ENCODE measurements around the gene DMBT1.

DMBT1 gene

GRCh38 chr10:122648599-122649428 is 88.3 kb downstream of the DMBT1 start:
- DNase-seq, result peak; percentile 47

DNA sequence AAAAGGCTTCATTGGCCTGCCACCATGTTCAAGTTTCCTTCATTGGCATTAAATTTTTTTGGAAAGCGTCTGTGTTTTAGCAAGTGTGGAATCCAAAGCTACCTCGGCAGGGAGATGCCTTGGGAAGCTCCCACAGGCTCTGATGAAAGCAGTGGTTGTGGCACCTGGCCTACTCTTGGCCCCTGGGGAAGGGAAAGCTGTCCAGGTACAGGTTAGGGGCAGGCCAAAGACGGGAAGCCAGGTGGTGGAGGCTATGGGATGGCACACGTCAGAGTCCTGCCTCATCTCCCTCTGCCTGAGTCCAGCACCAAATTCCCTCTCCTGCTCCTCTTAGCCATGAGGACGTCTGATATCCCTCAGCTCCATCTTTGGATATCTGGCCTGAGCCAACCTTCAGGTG is 89.3 kb downstream of the DMBT1 start:
- DNase-seq, result no peak

GRCh38 chr10:122650331-122650730 is 89.8 kb downstream of the DMBT1 start:
- no peak for DNase-seq

- no peak for DNase-seq
These were observed 95.2 kb downstream of the DMBT1 start for GRCh38 chr10:122655524-122656307.

DNA sequence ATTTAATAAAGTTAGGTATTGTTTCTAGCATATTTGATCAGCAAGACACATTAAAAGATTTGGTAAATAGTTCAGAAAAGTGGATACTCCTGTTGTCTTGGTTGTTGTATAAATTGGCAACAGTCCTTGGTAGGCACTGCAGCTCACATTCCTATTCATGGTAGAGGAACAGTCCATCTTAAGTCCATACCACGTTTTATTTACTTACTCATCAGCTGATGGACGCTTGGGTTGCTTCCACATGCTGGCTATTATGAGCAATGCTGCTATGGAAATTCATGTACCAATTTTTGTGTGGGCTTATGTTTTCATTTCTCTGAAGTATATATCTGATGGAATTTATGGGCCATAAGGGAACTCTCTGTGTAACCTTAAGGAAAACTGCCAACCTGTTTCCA is 95.8 kb downstream of the DMBT1 start:
- DNase-seq, result no peak

- no peak for DNase-seq
These were observed 96.2 kb downstream of the DMBT1 start for GRCh38 chr10:122656741-122657140.

DNA sequence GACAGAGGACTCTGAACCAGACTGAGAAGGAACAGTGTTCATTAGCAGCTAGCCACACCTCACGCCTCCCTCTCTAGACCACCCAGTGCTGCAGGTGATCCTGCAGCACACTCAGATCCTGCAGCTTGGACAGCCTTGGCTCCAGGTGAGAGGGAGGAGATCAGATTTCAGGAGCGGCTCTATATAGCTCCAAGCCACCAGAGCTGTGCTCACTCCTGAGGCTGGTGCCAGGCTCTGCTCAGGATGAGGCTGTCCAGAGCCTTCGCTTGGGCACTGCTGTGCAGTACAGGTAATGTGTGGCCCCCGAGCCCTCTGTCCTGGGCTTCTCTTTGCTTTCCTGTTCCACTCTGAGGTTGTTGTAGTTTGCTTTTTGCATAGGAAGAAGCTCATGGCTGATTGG is 96.7 kb downstream of the DMBT1 start:
- no peak for DNase-seq

DNA sequence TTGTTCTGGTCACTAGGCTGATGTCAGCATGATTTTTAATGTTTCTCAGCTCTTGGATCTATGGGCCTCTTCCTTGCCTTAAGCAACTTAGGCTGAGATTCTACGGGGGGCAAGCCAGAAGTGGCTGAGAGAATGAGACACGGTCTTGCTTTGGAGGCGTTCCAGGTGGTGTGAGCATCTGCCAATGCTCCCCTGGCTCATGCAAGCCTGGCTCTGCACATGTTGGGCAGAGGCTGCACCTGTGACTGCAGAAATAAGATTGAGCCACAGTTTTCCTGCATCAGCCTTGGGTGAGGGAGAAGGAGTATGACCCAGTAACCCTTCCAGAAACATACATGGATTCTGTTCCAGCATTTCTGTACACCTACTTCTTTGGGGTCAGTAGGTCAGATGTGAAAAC is 97.2 kb downstream of the DMBT1 start:
- no peak for DNase-seq

DNA sequence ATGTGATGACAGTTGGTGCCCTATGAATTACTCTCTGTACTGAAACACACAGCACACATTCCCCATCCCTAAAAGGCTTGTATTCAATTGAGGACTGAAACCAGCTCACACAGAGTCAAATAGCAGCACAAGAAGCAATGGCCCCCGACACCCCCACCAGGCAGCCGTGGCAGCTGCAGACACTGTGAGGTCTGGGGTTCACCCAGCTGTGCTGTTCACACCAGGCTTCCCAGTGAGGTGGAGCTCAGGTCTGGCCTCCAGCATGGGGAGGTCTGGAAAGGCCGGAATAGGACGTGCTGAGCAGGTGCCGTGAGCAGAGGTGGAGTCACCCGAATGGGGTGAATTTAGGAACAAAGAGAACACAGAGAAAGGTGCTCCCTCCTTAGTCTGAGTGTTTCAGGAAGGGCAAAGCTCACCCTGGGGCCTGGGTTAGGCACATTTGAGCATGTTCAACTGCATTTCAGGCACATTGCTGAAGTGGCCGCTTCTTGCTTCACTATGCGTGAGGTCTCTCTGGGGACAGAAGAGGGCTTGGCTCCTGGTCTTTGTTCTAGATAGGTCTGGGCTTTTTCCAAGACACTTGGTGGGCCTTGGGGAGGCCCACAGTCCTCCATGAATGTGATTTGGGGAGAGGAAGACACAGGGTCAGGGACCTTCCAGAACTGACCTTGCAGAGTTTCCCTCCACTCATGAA is 97.9 kb downstream of the DMBT1 start:
- DNase-seq, result no peak

DNA sequence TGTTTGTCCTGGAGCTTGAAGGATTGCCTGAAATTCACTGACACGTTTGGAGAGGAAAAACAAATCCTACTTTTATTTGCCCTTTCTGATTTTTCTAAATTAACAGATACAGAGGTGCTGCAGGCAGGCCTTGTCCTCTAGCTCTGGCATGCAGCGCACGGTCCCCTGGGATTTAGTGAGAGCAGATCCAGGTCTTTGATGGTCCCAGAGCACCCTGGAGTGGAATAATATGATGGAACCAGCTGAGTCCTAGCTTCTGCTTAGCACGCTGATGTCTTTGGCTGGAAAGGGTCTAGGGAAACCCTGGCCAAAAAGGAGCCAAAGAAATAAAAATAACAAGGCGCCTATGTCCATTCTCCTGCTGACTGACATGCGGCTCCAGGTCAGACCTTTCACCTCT is 98.6 kb downstream of the DMBT1 start:
- DNase-seq, result no peak

- no peak for DNase-seq
These were observed 99.1 kb downstream of the DMBT1 start for GRCh38 chr10:122659651-122660050.

DNA sequence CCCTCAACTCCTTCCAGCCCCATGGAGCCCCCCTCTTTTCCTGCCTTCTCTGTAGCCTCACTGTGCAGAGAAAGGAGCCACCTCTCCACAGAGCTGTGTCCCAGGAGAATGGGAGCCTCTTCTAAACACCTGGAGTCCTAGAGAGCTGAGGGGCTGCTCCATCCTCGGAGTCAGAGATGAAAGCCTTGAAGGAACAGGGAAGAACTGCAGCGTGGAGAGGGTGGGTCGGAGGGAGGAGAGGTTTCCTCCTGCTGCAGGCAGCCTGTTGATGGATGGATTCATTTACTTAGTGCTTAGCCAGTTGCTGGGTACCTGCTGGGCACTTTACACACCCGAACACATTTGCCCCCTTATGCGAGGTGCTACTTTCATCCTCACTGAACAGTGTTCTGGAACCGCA is 100.1 kb downstream of the DMBT1 start:
- DNase-seq, result no peak

- DNase-seq, result no peak
These were observed 101.7 kb downstream of the DMBT1 start for GRCh38 chr10:122662231-122662630.

DNA sequence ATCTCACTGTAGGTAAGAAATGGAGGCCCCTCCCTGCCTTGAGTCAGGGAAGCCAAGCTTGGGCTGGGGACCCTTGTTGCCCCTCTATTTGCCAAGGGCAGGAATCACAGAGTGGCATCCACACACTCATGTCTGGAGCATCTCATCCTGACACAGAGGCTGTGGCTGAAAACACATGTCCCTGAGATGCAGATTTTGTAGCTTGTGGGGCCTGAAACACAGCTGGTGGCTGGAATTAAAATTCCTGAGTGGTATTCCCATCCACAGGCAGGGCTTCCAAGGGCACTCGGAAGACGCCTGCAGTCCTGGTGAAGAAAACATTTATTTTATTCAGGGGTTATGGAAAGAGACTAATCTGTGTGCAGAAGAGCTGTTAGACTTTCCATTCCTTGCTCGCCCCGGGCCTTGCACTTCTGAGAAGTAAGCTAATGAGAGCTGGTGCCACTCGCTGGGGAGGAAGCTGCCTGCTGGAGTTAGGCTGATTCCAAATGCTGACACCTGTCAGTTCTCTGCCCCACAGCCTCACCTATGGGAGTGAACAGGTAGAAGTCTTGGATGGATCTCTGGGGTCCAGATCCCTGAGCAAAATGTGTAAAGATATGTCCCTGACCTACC is 103.1 kb downstream of the DMBT1 start:
- DNase-seq, result no peak

GRCh38 chr10:122664501-122664900 is 103.9 kb downstream of the DMBT1 start:
- no peak for DNase-seq

GRCh38 chr10:122665329-122665860 is 104.8 kb downstream of the DMBT1 start:
- DNase-seq, result no peak

DNA sequence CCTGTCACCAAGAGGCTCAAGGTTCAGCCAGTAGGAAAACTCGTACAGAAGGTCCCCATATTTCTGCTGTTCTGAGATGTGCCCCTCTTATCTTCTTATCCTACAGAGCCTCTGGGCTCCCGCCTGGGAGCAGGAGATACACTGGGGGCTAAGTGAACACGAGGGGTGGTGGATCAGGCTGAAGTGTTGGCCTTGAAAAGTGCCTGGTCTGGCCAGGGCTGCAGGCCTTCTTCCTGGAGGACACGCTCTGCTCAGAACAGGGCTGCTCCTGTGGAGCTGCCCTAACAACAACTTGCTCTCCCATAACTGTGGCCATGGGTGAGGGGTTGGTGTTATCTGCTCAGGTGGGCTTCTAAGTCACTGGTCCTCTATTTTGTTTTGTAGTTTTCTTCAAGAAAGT is 105.4 kb downstream of the DMBT1 start:
- no peak for DNase-seq

DNA sequence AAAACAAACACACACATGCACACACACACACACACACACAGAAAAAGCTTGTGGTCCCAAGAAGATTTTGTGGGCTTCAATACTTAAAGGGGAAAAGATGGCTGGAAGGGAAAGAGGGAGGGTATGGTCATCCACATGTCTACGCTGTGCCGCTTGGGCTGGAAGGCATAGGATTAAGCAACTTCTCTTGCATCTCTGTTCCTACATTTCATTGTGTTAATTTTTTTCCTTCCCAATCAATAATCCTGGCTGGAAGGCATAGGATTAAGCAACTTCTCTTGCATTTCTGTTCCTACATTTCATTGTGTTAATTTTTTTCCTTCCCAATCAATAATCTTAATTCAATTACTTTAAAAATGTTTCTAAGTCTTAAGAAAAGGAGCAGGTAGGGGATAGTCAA is 108.5 kb downstream of the DMBT1 start:
- DNase-seq, result no peak

DNA sequence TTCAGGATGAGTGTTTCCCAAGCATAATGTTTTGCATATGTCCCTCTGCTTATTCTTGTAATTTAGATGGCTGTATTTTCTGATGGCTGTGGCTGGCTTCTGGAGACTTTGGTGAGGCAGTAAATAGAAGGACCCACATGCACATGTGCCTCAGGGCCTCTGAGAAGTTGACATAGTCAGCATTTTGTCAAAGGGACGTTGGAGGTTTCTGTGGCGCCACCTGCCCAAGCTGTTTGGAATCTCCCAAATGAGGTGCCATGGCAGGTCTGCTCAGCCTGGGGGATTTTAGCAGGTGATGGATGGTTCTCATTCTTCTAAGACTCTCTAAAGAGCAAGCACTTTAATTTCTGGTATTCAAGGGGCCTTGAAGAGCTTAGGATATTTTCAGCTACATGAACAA is 109.3 kb downstream of the DMBT1 start:
- no peak for DNase-seq

- no peak for DNase-seq
These were observed 110.8 kb downstream of the DMBT1 start for GRCh38 chr10:122671355-122671754.

DNA sequence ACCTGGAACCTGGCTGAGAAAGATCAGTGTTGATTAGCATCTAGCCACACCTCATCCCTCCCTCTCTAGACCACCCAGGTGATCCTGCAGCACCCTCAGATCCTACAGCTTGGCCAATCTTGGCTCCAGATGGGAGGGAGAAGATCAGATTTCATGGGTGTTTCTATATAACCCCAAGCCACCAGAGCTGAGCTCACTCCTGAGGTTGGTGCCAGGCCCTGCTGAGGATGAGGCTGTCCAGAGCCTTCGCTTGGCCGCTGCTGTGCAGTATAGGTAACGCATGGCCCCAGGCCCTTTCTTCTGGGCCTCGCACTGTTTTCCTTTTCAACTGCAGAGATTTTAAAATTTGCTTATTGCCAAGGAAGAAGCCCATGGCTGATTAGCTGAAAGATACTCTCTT is 112.1 kb downstream of the DMBT1 start:
- no peak for DNase-seq

DNA sequence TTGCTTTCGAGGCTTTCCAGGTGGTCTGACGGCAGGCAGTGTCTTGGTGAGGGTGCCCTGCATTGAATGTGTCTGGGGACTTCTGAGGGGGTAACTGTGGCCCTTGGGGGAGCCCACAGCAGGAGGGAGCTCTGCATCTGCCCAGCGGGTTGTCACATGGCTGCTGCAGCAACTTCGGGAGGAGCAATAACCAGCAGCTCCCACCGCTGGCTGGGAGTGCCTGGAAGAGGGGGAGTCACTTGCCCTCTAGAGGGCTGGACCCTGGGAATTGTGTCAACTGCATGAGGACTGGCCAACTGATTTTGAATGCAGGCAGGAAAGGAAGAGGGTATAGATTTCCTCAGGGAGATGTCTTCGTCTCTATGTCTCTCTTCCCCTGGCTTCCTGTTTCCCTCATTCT is 112.7 kb downstream of the DMBT1 start:
- DNase-seq, result no peak

- no peak for DNase-seq
These were observed 113.2 kb downstream of the DMBT1 start for GRCh38 chr10:122673731-122674130.
